ENCODE data around the gene FOXRED2. TPM values are rescaled to one million over a fixed set of nuclear protein-coding genes. Genes with fewer than 3 reads are reported as not detected.
A peak's percentile ranks its signal among the peaks of the same experiment; 100 is the strongest.
"Not testable (repeated sequence)": the region's sequence is repeated elsewhere in the genome, so short reads cannot be mapped to it uniquely, and the experiment has no call there.

FOXRED2 gene
- total and polyA plus RNA-seq, 2 donors (not counting 1 experiment from before 2014, with no cell fraction given) = 0.86 to 7.4 TPM

- POLR2A ChIA-PET = interaction anchor here (0.5 to 1.9 kb wide), 8 partner anchors 10 to 125 kb away, joined by 4 to 11 read pairs (median 6); partner anchors contain the start of gene TXN2
- H3K27ac ChIP-seq (ENCODE audit: low read length in 2 of 2) = peak overlapping the region; percentile 84 to 93
- H3K4me2 ChIP-seq (replicated peaks; ENCODE audit: low read depth, low read length, poor library complexity, severe bottlenecking) = peak overlapping the region; percentile 82
- H3K79me2 ChIP-seq (ENCODE audit: control insufficient read depth, insufficient read depth, low read length) = peaks cover 25% of the 10 kb centered on the region
- DNase-seq (no peak), ATAC-seq (ENCODE audit: low read depth) (no peak)
- H4K20me1 ChIP-seq (ENCODE audit: control insufficient read depth, insufficient read depth, low read length, poor library complexity, severe bottlenecking) = no peaks in the 10 kb centered on the region
- Mint-ChIP-seq H3K9me3 (ENCODE audit: insufficient read depth) (no peaks in the 10 kb centered on the region), H3K27ac (peak overlapping the region; percentile 86), H3K27me3 (no peaks in the 10 kb centered on the region), H3K4me1 (peaks cover 50% of the 10 kb centered on the region), H3K4me3 (peak overlapping the region; percentile 67)
- TF ChIP-seq EZH2 (IDR thresholded peaks at IDR 0.05; ENCODE audit: borderline replicate concordance, insufficient read depth, low read depth, low read length, poor library complexity, severe bottlenecking) (no peak), CTCF (IDR thresholded peaks at IDR 0.05) (no peak)
- intact Hi-C loops (cut with micrococcal nuclease) = no loop called here
- peaks cover 61 to 71% of the 10 kb centered on the region in 2 donors for H3K4me1 ChIP-seq (ENCODE audit: control insufficient read depth in 2 of 2, insufficient read depth in 2 of 2, low read length in 2 of 2)
- H2AFZ ChIP-seq (ENCODE audit: insufficient read depth, low read depth, low read length, poor library complexity, severe bottlenecking) = no peak overlapping the region
- peaks cover 0 to 2% (median 0%) of the 10 kb centered on the region in 3 donors for H3K9me3 ChIP-seq (ENCODE audit: control extremely low read depth in 1 of 3, control insufficient read depth in 2 of 3, insufficient read depth in 1 of 3, low read length in 2 of 3)
- peak overlapping the region in 1 of 5 experiments; percentile 2 for H3K4me3 ChIP-seq (ENCODE audit: control extremely low read depth in 1 of 5, extremely low read depth in 1 of 5, insufficient read depth in 1 of 5, low read depth in 2 of 5, low read length in 4 of 5)
- H3K27me3 ChIP-seq (replicated peaks in 1 of 4; ENCODE audit: control extremely low read depth in 1 of 4, control insufficient read depth in 3 of 4, insufficient read depth in 4 of 4, low read length in 3 of 4) = no peaks in the 10 kb centered on the region
- H3K36me3 ChIP-seq (replicated peaks in 1 of 2; ENCODE audit: control extremely low read depth in 1 of 2, control insufficient read depth in 1 of 2, extremely low read depth in 1 of 2, insufficient read depth in 2 of 2, low read length in 1 of 2) = no peaks in the 10 kb centered on the region
- CTCF ChIA-PET = interaction anchor here (1.7 to 6.7 kb wide), 2 partner anchors 16 to 77 kb away, joined by 4 to 33 read pairs; no protein-coding TSS in a partner anchor
- 97% methylated on average over 6 of the region's 16 CpGs for WGBS (ENCODE audit: insufficient coverage)
- no peak overlapping the region for H3K9ac ChIP-seq (ENCODE audit: low read length)
These were observed 52.9 kb downstream of the FOXRED2 start for GRCh38 chr22:36453855-36454378.

- POLR2A ChIA-PET = interaction anchor here (0.7 to 1.9 kb wide), 4 partner anchors 66 to 210 kb away, joined by 6 to 8 read pairs (median 8); no protein-coding TSS in a partner anchor
- H3K9me3 ChIP-seq (ENCODE audit: control extremely low read depth in 1 of 3, control insufficient read depth in 2 of 3, insufficient read depth in 1 of 3, low read length in 2 of 3); H2AFZ ChIP-seq (ENCODE audit: insufficient read depth, low read depth, low read length, poor library complexity, severe bottlenecking); H3K36me3 ChIP-seq (replicated peaks in 1 of 2; ENCODE audit: control extremely low read depth in 1 of 2, control insufficient read depth in 1 of 2, extremely low read depth in 1 of 2, insufficient read depth in 2 of 2, low read length in 1 of 2); H3K9me3 Mint-ChIP-seq (ENCODE audit: insufficient read depth); H3K27me3 Mint-ChIP-seq; H3K9ac ChIP-seq (ENCODE audit: low read length); H3K27me3 ChIP-seq (replicated peaks in 1 of 4; ENCODE audit: control extremely low read depth in 1 of 4, control insufficient read depth in 3 of 4, insufficient read depth in 4 of 4, low read length in 3 of 4); H4K20me1 ChIP-seq (ENCODE audit: control insufficient read depth, insufficient read depth, low read length, poor library complexity, severe bottlenecking); H3K4me3 ChIP-seq (ENCODE audit: control extremely low read depth in 1 of 5, extremely low read depth in 1 of 5, insufficient read depth in 1 of 5, low read depth in 2 of 5, low read length in 4 of 5); ATAC-seq (ENCODE audit: low read depth); intact Hi-C loops (cut with micrococcal nuclease): not testable (repeated sequence)
- CTCF ChIA-PET = interaction anchor here (0.8 to 6.7 kb wide), 2 partner anchors 17 to 65 kb away, joined by 5 to 33 read pairs; partner anchors contain the start of gene MYH9
- WGBS (ENCODE audit: insufficient coverage) = 83% methylated on average over 1 of the region's 5 CpGs
- peak overlapping the region; percentile 95 for H3K27ac Mint-ChIP-seq
- peak overlapping the region; percentile 79 for H3K4me3 Mint-ChIP-seq
- peaks cover 27% of the 10 kb centered on the region for H3K79me2 ChIP-seq (ENCODE audit: control insufficient read depth, insufficient read depth, low read length)
- peaks cover 62 to 76% of the 10 kb centered on the region in 2 donors for H3K4me1 ChIP-seq (ENCODE audit: control insufficient read depth in 2 of 2, insufficient read depth in 2 of 2, low read length in 2 of 2)
- peaks cover 56% of the 10 kb centered on the region for H3K4me1 Mint-ChIP-seq
- H3K4me2 ChIP-seq (replicated peaks; ENCODE audit: low read depth, low read length, poor library complexity, severe bottlenecking) = peak overlapping the region; percentile 82
- peak overlapping the region; percentile 85 to 93 for H3K27ac ChIP-seq (ENCODE audit: low read length in 2 of 2)
- peak; percentile 52 for DNase-seq
These were observed 53.7 kb downstream of the FOXRED2 start for GRCh38 chr22:36452978-36453607.

Data from B cell (primary cell).